ENCODE measurements around the gene LZTR1. TPM values are rescaled to one million over a fixed set of nuclear protein-coding genes. Genes with fewer than 3 reads are reported as not detected.

LZTR1 gene
- polyA plus RNA-seq, 1 of the 3 experiments (the other 2 are of a cell fraction), result 37.7 TPM

GRCh38 chr22:21014726-21015465 lies 32.8 kb downstream of the LZTR1 start, which contains the start of gene P2RX6:
Gene P2RX6 (plus strand): TSS chr22:21015165. CDS start chr22:21015175, 10 bp downstream.
- ChIA-PET POLR2A (interaction anchor here (1.1 to 4.0 kb wide), 9 partner anchors 12 to 592 kb away, joined by 3 to 34 read pairs (median 5); partner anchors contain the start of genes LRRC74B, LZTR1 and THAP7), CTCF (interaction anchor here (0.9 to 1.3 kb wide), 4 partner anchors 87 to 632 kb away, joined by 3 to 5 read pairs (median 3); no protein-coding TSS in a partner anchor)
- no peaks in the 10 kb centered on the region for H3K9me2 ChIP-seq
- no peaks in the 10 kb centered on the region for H3K36me3 ChIP-seq (replicated peaks in 1 of 2; ENCODE audit: control insufficient read depth in 1 of 2, insufficient read depth in 2 of 2, low read length in 1 of 2)
- peaks cover 5% of the 10 kb centered on the region for H3F3A ChIP-seq (replicated peaks; ENCODE audit: insufficient read depth)
- H2AFZ ChIP-seq (ENCODE audit: low read depth), result peak within 1 kb of the TSS; percentile 92
- H3K4me2 ChIP-seq, result peak within 1 kb of the TSS; percentile 95
- peak within 1 kb of the TSS; percentile 71 to 97 for H3K27ac ChIP-seq (ENCODE audit: low read depth in 2 of 2, low read length in 1 of 2)
- H3K9ac ChIP-seq, result peak within 1 kb of the TSS; percentile 82
- H4K20me1 ChIP-seq (ENCODE audit: insufficient read depth), result no peaks in the 10 kb centered on the region
- TF ChIP-seq MAX (IDR thresholded peaks at IDR 0.05; ENCODE audit: low read depth) (peak; percentile 52), FOXM1 (IDR thresholded peaks at IDR 0.05; ENCODE audit: low read depth) (no peak), RAD21 (IDR thresholded peaks at IDR 0.05; ENCODE audit: low read length) (peak; percentile 17; the same call in 1 of the 2 replicates), EP300 (IDR thresholded peaks at IDR 0.05; ENCODE audit: borderline replicate concordance in 1 of 2, low read depth in 1 of 2, low read length in 1 of 2) (peak in 1 of 2 experiments; percentile 59; a peak in 1 of 4 replicates), FOXJ3 (CRISPR knock-in tag; IDR thresholded peaks at IDR 0.05) (peak; percentile 86), TCF12 (IDR thresholded peaks at IDR 0.05) (peak; percentile 66; the same call in 1 of the 2 replicates), SMC3 (IDR thresholded peaks at IDR 0.05; ENCODE audit: low read depth, low read length) (0 out of 2 replicates have a peak, but pooled peaks have one; percentile 1), JUND (IDR thresholded peaks at IDR 0.05) (no peak; the same call in 1 of the 2 replicates), RCOR1 (IDR thresholded peaks at IDR 0.05; ENCODE audit: low read length) (peak; percentile 45; the same call in 1 of the 2 replicates), PBX3 (IDR thresholded peaks at IDR 0.05) (no peak), USF1 (IDR thresholded peaks at IDR 0.05; ENCODE audit: borderline replicate concordance, low read depth) (no peak), RFX5 (IDR thresholded peaks at IDR 0.05; ENCODE audit: low read length) (no peak), GATA2 (CRISPR knock-in tag; IDR thresholded peaks at IDR 0.05) (peak; percentile 87)
- H3K9me3 ChIP-seq, result no peaks in the 10 kb centered on the region
- peaks cover 15 to 45% of the 10 kb centered on the region in 2 experiments; a peak in 3 of 4 replicates for H3K4me1 ChIP-seq (ENCODE audit: control insufficient read depth in 1 of 2, insufficient read depth in 2 of 2, low read depth in 1 of 2, low read length in 1 of 2)
- DNase-seq, result peak; percentile 84
- peaks cover 7% of the 10 kb centered on the region; the same call in 1 of the 2 replicates for H3K79me2 ChIP-seq (ENCODE audit: insufficient read depth)
- WGBS (ENCODE audit: low lambda C conversion rate), result 8% methylated on average over 11 of the region's 12 CpGs
- no peaks in the 10 kb centered on the region for H3K27me3 ChIP-seq (ENCODE audit: insufficient read depth)
- peak within 1 kb of the TSS; percentile 76 to 78 for H3K4me3 ChIP-seq (ENCODE audit: low read depth in 2 of 2, low read length in 1 of 2)

All from SK-N-SH (cell line).